NCI-H2227 (cell line): Measurements from ENCODE around the gene WNT11.

ENCODE experiments used
- DNase-seq: peaks from one replicate; lab custom pipeline; 2025; ENCODE audit not compliant: unreplicated experiment; lab: John Stamatoyannopoulos, UW

WNT11 gene

DNA sequence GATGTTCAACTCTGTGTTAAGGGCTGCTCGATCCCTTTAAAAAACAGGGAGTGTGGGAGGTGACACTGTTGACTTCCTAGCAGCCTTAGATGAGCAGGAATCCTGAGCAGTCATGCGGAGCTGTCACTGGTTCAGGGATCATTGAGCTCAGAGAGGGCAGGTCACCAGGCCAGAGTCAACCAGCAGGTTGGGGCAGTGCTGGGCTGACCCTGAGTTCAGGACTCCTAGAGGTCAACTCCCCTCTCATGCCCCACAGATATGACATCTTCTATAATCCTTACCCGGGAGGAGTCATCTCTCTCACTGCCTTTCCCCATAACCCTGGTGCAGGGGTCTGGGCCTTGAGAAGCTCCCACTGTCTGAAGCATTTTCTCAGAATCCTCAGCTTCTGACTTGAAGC, 12.9 kb upstream of the WNT11 start:
- DNase-seq, result no peak

DNA sequence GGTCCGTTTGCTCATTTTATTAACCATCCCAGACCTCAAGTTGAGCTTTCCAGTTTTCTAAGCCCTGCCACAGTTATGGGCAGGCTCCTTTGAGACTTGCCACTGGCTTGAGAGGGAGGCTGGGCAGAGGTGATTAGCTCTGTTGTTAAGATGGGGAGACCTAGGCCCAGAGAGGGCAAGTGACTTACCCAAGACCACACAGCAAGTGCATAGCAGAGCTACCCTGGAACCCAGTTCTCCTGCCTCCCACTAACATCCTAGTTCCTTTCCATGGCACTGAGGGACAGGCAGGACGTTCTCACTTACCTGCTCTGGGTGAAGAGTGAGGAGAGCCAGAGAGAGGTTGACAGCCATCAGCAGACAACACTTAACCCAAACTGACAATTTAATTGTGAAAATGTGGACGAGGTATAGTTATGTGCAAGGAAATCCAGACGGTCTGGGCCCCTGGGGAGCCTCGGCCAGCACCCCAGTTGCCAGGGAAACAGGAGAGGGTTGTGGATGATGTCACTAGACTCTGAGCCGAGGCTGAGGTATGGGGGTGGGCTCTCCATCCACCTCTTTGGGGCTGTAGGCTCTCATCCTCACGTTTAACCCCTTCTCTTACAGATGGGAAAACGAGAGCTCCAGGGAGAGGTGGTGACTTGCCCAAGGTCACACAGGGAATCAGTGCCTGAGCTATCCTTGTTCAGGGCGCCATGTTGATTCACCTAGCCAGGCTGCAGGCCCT, 12.3 kb upstream of the WNT11 start:
- no peak for DNase-seq

DNA sequence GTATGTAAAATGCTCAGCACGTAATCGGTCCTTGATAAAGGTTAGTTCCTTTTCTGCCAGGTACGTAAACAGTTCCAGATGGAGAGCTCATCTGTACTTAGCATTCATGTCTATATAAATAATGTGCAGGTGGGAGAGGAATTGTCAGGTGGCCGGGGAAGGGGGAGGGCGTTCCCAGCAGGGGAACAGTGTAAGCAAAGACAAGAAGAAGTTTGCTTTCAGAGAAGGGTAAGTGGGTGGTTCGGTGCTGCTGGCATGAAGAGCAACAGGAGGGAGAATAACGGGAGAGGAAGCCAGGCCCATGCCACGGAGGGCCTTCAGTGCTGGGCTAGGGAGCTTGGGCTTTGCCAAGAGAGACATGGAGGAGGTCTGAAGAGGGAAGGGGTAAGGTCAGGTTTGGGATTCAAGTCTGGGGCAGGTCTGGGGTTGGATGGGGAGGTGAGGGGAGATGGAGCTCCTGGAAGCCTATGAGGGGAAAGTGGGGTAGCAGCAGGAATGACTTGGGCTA, 11.4 kb upstream of the WNT11 start:
- no peak for DNase-seq

DNA sequence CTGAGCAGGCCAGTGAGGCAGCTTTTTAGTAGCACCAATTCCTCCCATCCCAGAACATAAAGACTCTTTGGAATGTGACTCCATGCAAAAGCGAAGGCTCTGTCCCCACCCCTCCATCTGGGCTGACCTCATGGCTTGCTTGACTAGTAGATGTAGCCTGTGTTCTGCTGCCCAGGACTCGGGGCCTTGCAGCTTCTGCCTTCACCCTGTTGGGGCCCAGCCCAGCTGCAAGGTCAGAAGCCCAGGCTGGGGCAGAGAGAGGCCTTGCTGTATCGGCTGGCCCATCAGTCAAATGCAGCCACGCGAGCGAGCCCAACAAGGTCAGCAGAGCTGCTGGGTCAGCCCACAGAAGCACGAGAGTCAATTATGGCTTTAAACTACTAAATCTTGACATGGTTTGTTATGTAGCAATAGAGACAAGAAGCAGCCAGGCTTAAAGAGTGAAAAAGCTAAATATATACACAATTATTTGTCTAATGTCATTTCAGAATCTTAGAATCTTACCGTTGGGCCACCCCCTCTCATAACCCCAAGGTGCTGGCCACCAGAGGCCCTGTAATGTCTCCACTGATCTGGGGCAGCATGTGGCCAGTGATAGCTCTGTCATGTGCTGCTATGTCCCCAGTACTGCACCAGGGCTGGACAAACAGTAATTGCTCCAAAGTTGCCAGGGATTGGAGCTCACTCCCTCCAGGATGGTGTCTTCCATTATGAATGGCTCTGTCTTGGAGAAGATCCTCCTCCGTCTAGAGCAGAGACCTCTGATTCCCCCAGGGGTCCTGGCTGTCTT, 10.4 kb upstream of the WNT11 start:
- DNase-seq, result no peak

DNA sequence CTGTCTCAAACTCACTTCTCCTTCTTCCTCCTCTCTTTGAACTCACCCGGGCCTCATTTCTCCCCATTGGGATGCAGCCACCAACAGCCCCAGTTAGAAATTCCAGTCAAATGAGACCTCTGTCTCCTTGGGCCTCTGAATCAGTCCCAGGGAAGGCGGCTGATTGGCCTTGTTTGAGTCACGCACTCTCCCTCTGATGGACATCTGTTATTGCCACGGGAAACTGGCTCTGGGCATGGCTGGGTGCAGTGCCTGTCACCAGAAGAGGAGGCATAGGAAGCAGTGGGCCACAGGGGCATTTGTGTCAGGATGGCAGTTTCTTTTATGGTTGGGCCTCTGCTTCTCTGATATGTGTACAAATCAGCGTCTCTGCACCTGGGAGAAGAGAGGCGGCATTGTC, 9.6 kb upstream of the WNT11 start:
- no peak for DNase-seq

DNA sequence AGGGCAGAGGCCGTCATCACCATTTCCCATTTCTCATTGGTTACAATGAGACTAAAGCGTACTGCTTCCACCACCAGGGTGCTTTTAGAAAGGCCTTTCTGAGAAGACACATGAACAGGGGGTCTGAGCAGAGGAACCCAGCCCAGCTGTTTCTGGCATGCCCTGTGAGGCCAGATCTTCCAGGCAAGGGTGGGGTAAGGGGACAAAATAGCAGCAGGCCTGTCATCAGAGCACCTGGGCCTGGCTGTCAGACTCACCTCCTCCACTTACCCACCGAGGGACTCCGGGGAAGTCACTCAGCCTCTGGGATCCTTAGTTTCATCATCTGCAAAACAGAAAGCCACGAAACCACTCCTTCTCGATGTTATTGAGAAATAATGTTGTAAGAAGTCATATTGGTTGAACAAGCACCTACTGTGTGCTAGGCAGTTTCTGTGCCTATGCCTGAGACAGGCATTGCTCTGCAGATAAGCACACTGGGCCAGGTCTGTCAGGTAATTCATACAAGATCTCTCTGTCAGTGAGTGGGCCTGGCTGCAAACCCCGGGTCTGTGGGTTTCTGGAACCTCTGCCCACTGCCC, 8.8 kb upstream of the WNT11 start:
- no peak for DNase-seq

DNA sequence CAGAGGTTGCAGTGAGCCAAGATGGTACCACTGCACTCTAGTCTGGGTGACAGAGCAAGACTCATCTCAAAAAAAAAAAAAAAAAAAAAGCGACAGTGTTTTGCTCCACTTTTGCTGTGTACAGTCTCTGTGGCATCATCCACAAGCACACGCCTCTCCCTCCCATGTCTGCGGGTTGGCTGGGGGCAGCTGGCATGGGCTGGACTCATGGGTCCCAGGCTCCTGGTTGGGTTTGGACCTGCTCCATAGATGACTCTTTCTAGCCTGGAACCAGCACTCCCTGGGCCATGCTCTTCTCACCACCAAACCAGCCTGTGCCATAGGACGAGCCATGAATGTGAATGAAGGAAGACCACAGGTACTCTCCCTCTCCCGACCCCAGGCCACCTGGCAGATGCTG, 7.9 kb upstream of the WNT11 start:
- no peak for DNase-seq

DNA sequence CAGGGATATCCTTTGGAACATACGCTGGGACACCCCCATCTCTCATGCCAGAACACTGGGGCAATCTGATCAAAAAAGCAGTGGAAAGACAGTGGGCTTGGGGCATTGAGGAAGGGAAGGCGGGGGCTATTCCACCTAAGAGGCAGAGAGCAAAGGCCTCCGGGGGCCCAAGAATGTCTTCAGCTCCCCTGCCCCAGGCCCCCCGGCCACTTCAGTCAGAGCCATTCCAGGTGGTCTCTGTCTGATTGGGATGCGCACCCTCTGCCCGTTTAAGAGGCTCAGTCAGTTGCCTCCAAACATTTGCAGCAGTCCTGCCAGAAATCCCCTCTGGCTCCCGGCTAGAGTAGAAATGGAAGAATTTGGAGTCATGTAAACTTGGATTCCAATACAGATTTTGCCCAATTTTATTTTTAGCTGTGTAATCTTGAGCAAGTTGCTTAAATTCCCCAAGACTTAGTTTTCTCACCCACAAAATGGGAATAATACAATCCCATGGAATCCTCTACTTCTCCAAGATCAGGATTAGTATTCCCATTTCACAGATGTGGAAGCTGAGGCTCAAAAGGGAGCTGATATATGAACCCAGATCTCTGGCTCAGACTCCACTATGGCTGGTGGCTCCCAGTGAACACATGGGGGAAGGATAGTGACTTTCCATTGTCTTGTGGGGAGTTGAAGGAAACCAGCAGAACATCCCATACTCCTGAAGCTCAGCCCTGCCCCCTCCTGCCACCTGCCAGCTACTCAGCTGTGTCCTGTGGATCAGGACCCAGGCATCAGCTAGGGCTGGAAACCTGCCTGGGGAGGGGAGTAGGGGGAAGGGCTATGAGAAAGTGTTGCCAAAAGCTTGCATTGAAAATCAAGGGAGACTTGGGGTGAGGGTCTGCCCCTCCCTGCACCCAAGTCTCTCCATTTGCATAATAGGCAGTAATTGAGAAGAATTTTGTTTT, 6.1 kb upstream of the WNT11 start:
- no peak for DNase-seq

DNA sequence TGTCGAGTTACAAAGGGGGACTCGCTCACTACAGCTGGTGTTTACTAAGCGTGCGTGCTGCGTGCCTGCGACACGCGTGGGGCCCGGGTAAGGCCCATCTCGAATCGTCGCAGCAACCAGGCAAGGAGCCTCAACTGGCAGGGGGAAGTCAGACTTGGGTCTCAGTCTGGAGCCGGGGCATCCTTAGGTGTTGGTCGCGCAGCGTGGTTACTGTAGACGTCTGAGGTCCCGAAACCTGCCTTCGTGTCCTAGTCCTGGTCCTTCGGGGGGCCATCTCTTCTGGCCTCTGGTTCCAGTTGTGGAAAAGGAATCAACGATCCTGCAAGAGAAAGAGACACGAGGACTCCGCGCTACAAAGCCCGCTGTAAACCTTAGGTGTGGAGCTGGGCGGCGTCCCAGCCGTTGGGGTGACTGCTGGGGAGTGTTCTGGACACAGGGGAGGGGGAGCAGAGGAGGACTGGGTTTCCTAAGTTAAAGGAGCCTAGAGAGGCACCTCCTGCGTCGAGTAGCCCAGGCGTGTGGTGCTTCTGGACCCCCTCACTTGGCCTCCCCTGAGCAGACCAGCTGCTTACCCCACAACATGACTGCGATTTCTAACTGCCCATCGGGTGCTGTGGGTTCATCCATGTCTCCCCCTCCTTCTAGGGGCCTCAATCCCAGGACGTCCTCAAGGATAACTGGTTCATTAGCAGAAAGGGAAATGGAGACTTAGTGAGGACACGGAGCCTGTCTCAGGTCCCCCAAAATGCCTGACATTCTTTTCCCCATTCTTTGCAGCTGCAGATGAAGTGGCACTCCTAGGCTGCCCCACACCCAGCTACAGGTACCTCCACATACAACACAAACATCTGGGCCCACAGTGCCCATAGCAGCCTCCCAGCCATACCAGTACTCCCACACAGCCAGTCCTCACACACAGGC, 4.9 kb upstream of the WNT11 start:
- DNase-seq, result no peak

DNA sequence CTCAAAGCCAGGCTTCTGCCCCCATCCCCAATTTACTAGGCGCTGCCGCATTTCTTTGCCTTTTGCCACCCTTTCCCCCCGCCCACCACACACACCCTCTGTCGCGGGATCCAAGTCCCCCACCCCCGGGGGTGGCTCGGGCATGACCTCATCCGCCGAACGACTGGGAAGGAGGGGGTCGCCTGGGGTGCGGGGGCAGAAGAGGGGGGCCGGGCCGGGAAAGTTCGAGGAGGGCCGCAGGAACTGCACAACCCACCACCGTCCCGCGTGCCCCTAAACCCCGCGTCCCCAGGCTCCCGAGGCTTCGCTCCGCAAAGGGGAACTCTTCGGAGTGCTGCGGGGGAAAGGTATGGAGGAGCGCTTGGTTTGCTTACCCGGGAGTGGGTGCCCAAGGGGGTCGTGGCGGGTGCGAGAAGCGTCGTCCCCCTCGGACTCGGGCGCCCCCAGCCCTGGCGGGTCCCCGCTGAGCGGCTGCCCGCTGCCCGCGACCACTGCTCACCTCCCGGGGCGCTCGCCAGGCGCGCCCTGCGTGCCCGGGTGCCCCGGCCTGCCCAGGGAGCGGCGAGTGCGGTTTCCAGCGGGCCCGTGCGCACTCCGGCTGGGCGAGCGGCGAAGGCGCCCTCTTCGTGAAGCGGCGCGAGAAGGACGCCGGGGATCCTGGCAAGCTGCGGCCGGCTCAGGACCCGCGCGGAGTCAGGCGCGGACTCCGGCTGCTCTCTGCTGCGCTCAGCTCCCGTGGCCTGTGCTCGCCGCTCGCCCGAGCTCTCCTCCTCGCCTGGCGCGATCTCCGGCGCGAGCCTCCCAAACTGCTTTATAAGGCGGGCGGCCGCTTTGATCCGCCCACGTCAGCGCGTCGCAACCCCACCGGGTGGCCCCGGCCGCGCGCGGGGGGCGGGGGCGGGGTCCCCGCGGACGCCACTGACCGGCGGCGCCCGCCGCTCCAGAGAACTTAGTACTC, 4.0 kb upstream of the WNT11 start:
- DNase-seq, result peak; percentile 60

DNA sequence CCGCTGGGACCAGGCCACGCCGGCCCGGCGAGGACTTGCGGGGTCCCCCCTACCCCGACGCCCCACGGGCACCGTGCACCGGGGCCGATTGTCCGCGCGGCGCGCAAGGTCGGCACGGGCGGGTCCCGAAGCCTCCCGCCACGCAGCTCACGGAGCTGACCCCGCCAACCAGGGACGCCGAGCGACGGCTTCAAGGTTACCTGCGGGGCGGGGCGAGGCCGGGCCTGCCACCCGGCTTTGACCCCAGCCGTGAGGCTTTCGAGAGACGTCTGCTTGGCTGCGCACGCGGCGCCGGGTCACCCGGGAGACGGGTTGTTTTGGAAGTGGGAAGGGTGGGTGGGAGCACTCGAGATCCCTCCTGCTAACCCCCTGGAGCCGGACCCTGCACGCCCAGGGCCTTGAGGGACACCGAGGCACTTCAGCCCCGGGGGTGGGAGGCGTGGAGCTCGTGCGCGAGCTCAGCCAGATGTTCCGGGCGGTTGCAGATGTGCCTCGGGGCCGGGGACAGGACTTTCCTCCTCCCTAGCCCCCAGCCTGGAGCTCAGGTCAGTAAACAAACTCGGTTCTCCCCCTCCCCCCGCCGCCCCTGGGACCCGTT, 3.2 kb upstream of the WNT11 start:
- DNase-seq, result peak; percentile 21

DNA sequence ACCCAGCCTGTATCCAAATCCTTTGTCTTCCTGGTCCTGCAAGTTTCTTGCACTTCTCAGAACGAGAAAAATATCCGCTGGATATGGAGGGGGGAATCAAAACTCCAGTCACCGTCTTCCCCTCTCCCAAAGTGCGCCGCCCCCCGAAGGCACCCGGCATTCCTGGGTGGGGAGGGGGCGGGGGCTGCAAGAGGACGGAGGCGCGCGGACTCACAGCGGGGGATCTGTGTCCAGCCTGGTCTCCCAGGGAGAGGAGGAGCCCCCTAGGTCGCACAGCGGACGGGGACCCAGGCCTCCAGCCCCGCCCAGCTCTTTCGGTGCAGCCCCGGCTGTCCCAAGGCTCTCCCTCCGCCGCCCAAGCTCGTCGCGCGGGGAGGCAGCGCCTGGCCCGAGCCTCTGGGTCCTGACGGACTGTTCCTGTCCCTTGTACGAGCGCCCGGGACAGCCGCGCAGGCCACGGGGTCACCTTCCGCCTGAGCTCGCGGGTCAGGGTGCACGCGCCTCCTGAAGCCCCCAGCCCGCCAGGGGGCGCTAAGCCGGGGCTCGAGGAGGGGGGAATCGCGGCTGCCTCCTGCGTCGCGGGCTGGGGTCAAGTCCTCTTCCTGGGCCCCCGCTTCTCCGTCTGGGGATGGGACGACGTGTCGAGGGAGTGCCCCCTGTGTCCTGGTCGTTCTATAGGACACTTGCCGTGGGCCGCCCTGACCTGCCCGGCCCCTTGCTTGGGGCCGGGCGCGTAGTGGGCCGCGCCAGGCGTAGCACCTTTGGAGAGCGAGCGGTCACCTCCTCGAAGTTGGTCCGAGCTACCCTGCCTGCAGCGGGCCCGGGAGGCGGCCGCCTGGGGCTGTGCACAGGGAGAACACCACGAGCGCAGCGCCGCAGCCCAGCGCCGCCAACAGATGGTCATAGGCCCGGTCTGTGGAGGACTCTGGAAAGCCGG, 2.4 kb upstream of the WNT11 start:
- peak; percentile 81 for DNase-seq

DNA sequence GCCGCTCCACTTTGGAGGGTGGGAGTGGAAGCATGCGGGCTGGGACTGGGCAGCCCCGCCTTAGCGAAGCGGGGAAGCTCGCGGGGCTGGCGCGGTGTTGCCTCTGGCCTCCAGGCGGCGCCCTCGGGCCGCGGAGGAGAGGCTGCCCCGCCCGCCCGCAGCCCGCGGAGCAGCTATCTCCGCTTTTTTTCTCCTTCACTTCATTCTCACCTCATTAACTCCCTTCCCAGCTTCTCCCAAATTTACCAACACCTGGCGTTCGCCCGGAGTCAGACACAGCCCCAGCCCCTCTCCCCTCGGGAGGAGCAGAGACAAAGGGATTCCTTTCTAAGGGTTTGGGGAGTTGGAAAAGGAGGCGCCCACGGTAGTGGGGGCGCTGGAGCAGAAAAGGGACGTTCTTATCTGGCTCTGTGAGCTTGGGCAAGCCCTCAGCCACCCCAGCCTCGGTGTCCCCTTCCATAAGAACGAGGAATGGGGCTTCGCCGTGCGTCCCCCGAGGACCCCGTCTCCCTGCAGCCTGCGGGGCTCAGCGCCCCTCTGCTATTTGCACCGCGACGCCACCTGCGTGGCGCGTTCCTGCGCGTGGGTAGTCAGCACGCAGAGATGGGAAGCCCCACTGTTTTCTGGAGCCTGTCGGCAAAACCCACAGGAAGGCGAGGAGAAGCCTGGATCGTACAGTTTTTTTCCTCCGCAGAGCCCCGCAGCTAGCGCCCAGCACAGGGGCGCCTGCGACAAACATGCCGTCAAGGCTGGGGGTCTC, 1.5 kb upstream of the WNT11 start:
- peak; percentile 90 for DNase-seq

DNA sequence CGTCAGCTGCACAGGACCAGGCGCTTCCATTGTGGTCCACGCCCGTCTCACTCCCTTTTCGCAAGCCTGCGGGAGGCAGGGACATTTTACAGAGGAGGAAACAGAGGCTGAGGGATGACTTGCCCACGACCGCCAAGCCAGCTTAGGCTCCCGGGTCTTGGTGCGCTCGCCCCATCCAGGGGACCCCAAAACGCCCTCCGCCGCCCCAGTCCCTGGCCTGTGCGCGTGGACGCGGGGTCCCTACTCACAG, 300 bp downstream of the WNT11 start:
- no peak for DNase-seq

DNA sequence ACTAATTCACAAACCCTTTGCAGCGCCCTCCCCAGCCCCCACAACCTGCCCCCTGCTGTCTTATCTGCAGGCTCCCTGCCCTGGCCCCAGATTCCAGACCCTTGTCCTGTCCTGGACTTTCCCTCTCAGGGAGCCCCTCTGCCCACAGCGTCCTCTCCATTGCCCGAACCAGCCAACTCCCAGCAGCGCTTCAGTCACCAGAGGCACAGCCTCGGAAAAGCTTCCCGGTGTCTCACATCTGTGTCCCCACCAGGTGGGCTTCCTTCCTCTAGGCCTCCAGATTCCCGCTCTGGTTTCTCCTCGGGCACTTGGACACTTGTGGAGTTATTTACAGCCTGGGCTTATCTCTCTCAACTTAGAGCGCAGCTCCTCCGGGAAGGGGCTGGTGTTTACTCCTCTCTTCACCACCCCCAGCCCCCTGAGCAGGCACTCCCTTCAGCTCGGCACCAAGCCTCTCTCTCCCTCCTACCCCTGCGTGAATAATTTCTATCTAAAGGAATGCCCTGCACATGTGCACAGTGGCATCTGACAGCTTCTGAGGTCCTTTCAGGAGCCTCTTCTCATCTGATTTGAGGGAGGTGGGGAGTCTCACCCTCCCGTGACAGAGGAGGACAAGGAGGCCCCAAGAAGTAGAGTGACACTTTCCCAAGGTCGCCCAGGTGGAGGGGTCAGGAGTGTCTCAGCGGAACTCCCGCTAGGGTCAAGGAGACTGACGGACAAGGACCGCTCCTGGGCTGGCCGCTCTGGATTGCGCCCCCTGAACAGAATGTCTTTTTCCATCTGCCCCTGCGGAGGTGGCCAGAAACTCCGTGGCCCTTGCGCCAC, 838 bp downstream of the WNT11 start:
- DNase-seq, result no peak

DNA sequence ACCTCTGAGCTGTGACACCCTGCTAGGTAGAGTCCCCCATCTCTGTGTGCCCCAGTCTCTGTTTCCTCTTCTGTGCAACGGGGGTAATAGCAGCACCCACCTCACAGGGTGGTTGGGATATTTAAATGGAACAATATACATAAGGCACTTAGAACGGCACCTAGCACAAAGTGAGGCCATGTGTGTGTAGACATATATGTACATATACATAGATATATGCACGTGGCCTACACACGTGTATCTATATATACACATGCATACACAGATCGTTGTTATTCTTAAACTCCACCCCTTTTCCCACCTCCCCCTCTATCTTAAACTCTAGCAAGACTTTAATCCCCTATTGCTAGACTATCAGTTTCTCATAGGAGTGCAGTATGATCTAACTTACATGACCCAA, 2.4 kb downstream of the WNT11 start:
- DNase-seq, result no peak
